Measurements from ENCODE around the gene KIAA1671.
"Not testable (repeated sequence)": the region's sequence is repeated elsewhere in the genome, so short reads cannot be mapped to it uniquely, and the experiment has no call there.

Gene KIAA1671

GRCh38 chr22:25200967-25201366 lies 248.5 kb downstream of the KIAA1671 start:
- no peak for DNase-seq (ENCODE audit: low spot score)

GRCh38 chr22:25201557-25202273 lies 249.2 kb downstream of the KIAA1671 start:
- no peak for DNase-seq (ENCODE audit: low spot score)

- DNase-seq (ENCODE audit: low spot score), result peak; percentile 73
Observed at GRCh38 chr22:25202290-25202921, 249.9 kb downstream of the KIAA1671 start.

GRCh38 chr22:25203082-25203481 lies 250.6 kb downstream of the KIAA1671 start:
- DNase-seq (ENCODE audit: low spot score), result no peak

GRCh38 chr22:25204547-25204946 lies 252.0 kb downstream of the KIAA1671 start:
- DNase-seq (ENCODE audit: low spot score), result not testable (repeated sequence)

- no peak for DNase-seq (ENCODE audit: low spot score)
Observed at GRCh38 chr22:25205847-25206246, 253.3 kb downstream of the KIAA1671 start.

- no peak for DNase-seq (ENCODE audit: low spot score)
Observed at GRCh38 chr22:25206998-25207397, 254.5 kb downstream of the KIAA1671 start.

GRCh38 chr22:25207553-25208157 lies 255.1 kb downstream of the KIAA1671 start:
- DNase-seq (ENCODE audit: low spot score), result no peak

- no peak for DNase-seq (ENCODE audit: low spot score)
Observed at GRCh38 chr22:25208328-25208727, 255.8 kb downstream of the KIAA1671 start.

- DNase-seq (ENCODE audit: low spot score), result no peak
Observed at GRCh38 chr22:25208743-25209505, 256.4 kb downstream of the KIAA1671 start.

GRCh38 chr22:25210793-25211192 lies 258.3 kb downstream of the KIAA1671 start:
- DNase-seq (ENCODE audit: low spot score), result no peak

GRCh38 chr22:25212337-25212736 lies 259.8 kb downstream of the KIAA1671 start:
- DNase-seq (ENCODE audit: low spot score), result no peak

- DNase-seq (ENCODE audit: low spot score), result no peak
Observed at GRCh38 chr22:25213221-25213620, 260.7 kb downstream of the KIAA1671 start.

- no peak for DNase-seq (ENCODE audit: low spot score)
Observed at GRCh38 chr22:25216230-25216629, 263.7 kb downstream of the KIAA1671 start.

- no peak for DNase-seq (ENCODE audit: low spot score)
Observed at GRCh38 chr22:25219211-25219689, 266.7 kb downstream of the KIAA1671 start, which contains the start of gene CRYBB2. Gene CRYBB2, plus strand, starts transcription at chr22:25219639. Its CDS starts 1,791 bp downstream, at chr22:25221430.

GRCh38 chr22:25219948-25220442 lies 267.5 kb downstream of the KIAA1671 start:
- DNase-seq (ENCODE audit: low spot score), result no peak

GRCh38 chr22:25221790-25222189 lies 269.3 kb downstream of the KIAA1671 start:
- DNase-seq (ENCODE audit: low spot score), result no peak

- no peak for DNase-seq (ENCODE audit: low spot score)
Observed at GRCh38 chr22:25223269-25223850, 270.8 kb downstream of the KIAA1671 start.

- no peak for DNase-seq (ENCODE audit: low spot score)
Observed at GRCh38 chr22:25228822-25229221, 276.3 kb downstream of the KIAA1671 start.

GRCh38 chr22:25230760-25231159 lies 278.2 kb downstream of the KIAA1671 start:
- not testable (repeated sequence) for DNase-seq (ENCODE audit: low spot score)

GRCh38 chr22:25232301-25232700 lies 279.8 kb downstream of the KIAA1671 start:
- DNase-seq (ENCODE audit: low spot score), result no peak

- DNase-seq (ENCODE audit: low spot score), result not testable (repeated sequence)
Observed at GRCh38 chr22:25233706-25234105, 281.2 kb downstream of the KIAA1671 start.

All from NAMALWA (cell line).